ENCODE results near the gene GPR12. TPM values are rescaled to one million over a fixed set of nuclear protein-coding genes. Genes with fewer than 3 reads are reported as not detected.
"Not testable (repeated sequence)": the region's sequence is repeated elsewhere in the genome, so short reads cannot be mapped to it uniquely, and the experiment has no call there.

The GPR12 gene
- total RNA-seq, 2 experiments from 2014 or later = not detected

DNA sequence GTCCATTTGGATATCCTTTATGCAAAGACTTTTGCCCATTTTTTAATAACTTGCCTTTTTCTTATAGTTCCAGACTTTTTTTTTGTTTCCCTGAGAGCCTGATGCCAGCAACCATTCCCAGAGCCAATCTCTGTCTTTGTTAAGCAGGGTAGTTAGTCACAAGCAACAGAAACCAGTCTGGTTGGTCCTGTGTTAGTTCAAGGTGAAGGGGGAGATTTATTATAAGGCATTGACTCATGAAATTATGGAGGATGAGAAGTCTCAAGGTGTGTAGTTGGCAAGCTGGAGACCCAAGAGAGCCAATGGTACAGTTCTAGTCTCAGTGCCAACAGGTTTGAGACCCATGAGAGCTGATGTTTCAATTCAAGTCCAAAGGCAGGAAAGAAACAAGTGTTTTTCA is 33.0 kb downstream of the GPR12 start:
- no peak overlapping the region for H3K27ac Mint-ChIP-seq
- intact Hi-C loops (cut with micrococcal nuclease) = no loop called here
- H3K4me3 Mint-ChIP-seq = no peak overlapping the region
- DNase-seq (no peak), ATAC-seq (no peak)
- H3K27me3 Mint-ChIP-seq = no peaks in the 10 kb centered on the region
- no peaks in the 10 kb centered on the region for H3K36me3 Mint-ChIP-seq (ENCODE audit: low read depth)
- H3K9me3 Mint-ChIP-seq = no peaks in the 10 kb centered on the region
- POLR2A ChIA-PET = no interaction called here
- peaks cover 1% of the 10 kb centered on the region for H3K4me1 Mint-ChIP-seq (ENCODE audit: low read depth)
- TF ChIP-seq, protein P1, sequence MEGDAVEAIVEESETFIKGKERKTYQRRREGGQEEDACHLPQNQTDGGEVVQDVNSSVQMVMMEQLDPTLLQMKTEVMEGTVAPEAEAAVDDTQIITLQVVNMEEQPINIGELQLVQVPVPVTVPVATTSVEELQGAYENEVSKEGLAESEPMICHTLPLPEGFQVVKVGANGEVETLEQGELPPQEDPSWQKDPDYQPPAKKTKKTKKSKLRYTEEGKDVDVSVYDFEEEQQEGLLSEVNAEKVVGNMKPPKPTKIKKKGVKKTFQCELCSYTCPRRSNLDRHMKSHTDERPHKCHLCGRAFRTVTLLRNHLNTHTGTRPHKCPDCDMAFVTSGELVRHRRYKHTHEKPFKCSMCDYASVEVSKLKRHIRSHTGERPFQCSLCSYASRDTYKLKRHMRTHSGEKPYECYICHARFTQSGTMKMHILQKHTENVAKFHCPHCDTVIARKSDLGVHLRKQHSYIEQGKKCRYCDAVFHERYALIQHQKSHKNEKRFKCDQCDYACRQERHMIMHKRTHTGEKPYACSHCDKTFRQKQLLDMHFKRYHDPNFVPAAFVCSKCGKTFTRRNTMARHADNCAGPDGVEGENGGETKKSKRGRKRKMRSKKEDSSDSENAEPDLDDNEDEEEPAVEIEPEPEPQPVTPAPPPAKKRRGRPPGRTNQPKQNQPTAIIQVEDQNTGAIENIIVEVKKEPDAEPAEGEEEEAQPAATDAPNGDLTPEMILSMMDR (IDR thresholded peaks at IDR 0.05) = no peak
- CTCF ChIA-PET = no interaction called here

DNA sequence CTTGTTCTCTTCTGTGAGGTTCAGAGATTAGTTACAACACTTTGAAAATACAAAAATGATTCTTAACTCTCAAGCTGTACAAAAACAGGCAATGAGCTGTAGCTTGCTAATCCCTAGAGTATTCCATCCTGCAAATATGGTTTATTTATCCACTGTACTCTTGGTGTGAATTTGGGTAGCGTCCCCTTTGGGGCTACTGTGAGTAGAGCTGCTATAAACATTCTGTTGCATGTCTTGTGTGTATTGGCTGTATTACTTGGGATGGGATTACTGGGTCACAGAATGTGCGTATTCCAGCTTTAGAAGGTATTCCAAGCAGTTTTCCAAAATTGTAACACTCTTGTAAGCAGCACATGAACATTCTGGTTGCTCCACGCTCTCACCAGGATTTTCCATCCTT is 33.5 kb downstream of the GPR12 start:
- no peaks in the 10 kb centered on the region for H3K9me3 Mint-ChIP-seq

DNA sequence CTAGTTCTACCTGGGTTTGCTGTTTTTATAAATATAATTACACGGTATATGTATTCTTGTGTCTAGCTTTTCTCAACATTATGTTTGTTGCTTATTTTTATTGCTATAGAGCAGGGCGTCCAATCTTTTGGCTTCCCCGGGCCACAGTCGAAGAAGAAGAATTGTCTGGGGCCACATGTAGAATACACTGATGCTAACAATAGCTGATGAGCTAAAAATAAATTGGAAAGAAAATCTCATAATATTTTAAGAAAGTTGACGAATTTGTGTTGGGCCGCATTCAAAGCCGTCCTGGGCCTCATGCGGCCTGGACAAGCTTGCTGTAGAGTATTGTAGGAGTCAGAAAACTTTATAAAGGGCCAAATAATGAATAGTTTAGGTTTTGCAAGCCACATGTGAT is 33.9 kb downstream of the GPR12 start:
- ChIA-PET CTCF (interaction anchor here (1.0 to 1.4 kb wide), 2 partner anchors 15 to 28 kb away, joined by 3 read pairs; no protein-coding TSS in a partner anchor), POLR2A (no interaction called here)
- peaks cover 11% of the 10 kb centered on the region for H3K4me1 Mint-ChIP-seq (ENCODE audit: low read depth)
- no peak overlapping the region for H3K4me3 Mint-ChIP-seq
- no peak overlapping the region for H3K27ac Mint-ChIP-seq
- intact Hi-C loops (cut with micrococcal nuclease) = no loop called here
- no peak for ATAC-seq
- DNase-seq = no peak
- no peaks in the 10 kb centered on the region for H3K9me3 Mint-ChIP-seq
- TF ChIP-seq, protein P1 (IDR thresholded peaks at IDR 0.05) = no peak
- no peaks in the 10 kb centered on the region for H3K27me3 Mint-ChIP-seq
- H3K36me3 Mint-ChIP-seq (ENCODE audit: low read depth) = no peaks in the 10 kb centered on the region

More for the DNA sequence above, 33.5 kb downstream of the GPR12 start:
- DNase-seq (no peak), ATAC-seq (no peak)
- ChIA-PET POLR2A (no interaction called here), CTCF (interaction anchor here (1.0 to 1.4 kb wide), 2 partner anchors 16 to 29 kb away, joined by 3 read pairs; no protein-coding TSS in a partner anchor)
- Mint-ChIP-seq H3K4me3 (no peak overlapping the region), H3K27me3 (no peaks in the 10 kb centered on the region), H3K4me1 (ENCODE audit: low read depth) (peaks cover 6% of the 10 kb centered on the region), H3K36me3 (ENCODE audit: low read depth) (no peaks in the 10 kb centered on the region), H3K27ac (no peak overlapping the region)
- intact Hi-C loops (cut with micrococcal nuclease) = no loop called here
- TF ChIP-seq, protein P1 (IDR thresholded peaks at IDR 0.05) = no peak

DNA sequence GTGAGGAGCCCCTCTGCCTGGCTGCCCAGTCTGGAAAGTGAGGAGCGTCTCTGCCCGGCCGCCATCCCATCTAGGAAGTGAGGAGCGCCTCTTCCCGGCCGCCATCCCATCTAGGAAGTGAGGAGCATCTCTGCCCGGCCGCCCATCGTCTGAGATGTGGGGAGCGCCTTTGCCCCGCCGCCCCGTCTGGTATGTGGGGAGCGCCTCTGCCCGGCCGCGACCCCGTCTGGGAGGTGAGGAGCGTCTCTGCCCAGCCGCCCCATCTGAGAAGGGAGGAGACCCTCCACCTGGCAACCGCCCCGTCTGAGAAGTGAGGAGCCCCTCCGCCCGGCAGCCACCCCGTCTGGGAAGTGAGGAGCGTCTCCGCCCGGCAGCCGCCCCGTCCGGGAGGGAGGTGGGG is 37.0 kb downstream of the GPR12 start:
- peaks cover 27% of the 10 kb centered on the region for H3K4me1 Mint-ChIP-seq (ENCODE audit: low read depth)
- POLR2A ChIA-PET; H3K4me3 Mint-ChIP-seq; H3K27ac Mint-ChIP-seq; DNase-seq; intact Hi-C loops (cut with micrococcal nuclease); CTCF ChIA-PET; ATAC-seq; H3K9me3 Mint-ChIP-seq; H3K36me3 Mint-ChIP-seq (ENCODE audit: low read depth); H3K27me3 Mint-ChIP-seq: not testable (repeated sequence)

DNA sequence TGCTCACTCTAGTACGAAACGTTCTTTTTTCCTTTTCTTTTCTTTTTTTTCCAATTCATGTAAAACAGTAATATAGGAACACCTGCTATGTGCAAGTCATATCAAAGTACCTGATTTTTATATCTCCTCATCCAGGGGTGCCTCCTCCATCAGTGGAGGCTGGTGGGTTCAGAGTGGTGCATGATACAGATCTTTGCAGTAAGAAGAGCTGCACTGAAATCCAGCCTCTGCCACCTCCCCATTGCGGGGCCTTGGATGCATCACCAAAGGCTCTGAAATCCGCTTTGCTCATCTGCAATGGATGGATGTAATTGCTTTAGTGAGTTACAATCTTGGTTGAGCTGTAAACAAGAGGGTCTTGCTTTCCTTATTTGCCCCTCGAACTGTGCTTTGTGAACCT is 38.3 kb downstream of the GPR12 start:
- ChIA-PET CTCF (no interaction called here), POLR2A (no interaction called here)
- Mint-ChIP-seq H3K9me3 (no peaks in the 10 kb centered on the region), H3K36me3 (ENCODE audit: low read depth) (no peaks in the 10 kb centered on the region), H3K4me1 (ENCODE audit: low read depth) (peaks cover 27% of the 10 kb centered on the region), H3K27me3 (no peaks in the 10 kb centered on the region), H3K27ac (peak overlapping the region; percentile 88), H3K4me3 (no peak overlapping the region)
- ATAC-seq (no peak), DNase-seq (no peak)
- intact Hi-C loops (cut with micrococcal nuclease) = no loop called here
- TF ChIP-seq, protein P1 (IDR thresholded peaks at IDR 0.05) = no peak
